ENCODE results near the gene ZNF780A. TPM values are rescaled to one million over a fixed set of nuclear protein-coding genes. Genes with fewer than 3 reads are reported as not detected.
A peak's percentile ranks its signal among the peaks of the same experiment; 100 is the strongest.

Gene ZNF780A
- total and polyA plus RNA-seq, 2 experiments from 2014 or later = 12.3 to 15.0 TPM

GRCh38 chr19:40088299-40089047, 2.3 kb downstream of the ZNF780A start:
- Histone ChIP-seq H3K79me2 (replicated peaks; ENCODE audit: insufficient read depth) (peaks cover 42% of the 10 kb centered on the region), H3K27me3 (ENCODE audit: insufficient read depth) (no peaks in the 10 kb centered on the region), H2AFZ (no peak overlapping the region), H3K4me3 (0 out of 2 replicates have a peak overlapping the region, but pooled peaks have one; percentile 92), H3K4me2 (0 out of 2 replicates have a peak overlapping the region, but pooled peaks have one; percentile 78), H3K36me3 (ENCODE audit: insufficient read depth) (no peaks in the 10 kb centered on the region), H3K9me2 (ENCODE audit: insufficient read depth) (no peaks in the 10 kb centered on the region), H3K27ac (ENCODE audit: low read depth) (no peak overlapping the region), H4K20me1 (replicated peaks; ENCODE audit: insufficient read depth) (no peaks in the 10 kb centered on the region), H3F3A (replicated peaks; ENCODE audit: low read depth) (no peaks in the 10 kb centered on the region), H3K4me1 (ENCODE audit: insufficient read depth) (peaks cover 14% of the 10 kb centered on the region)
- no peak for TF ChIP-seq REST (IDR thresholded peaks at IDR 0.05; ENCODE audit: unreplicated experiment)
- TF ChIP-seq STAT1 (IDR thresholded peaks at IDR 0.05; ENCODE audit: unreplicated experiment) = no peak
- TF ChIP-seq ZNF462 (CRISPR knock-in tag; IDR thresholded peaks at IDR 0.05) = no peak
- no peak for TF ChIP-seq ZNF114 (CRISPR knock-in tag; IDR thresholded peaks at IDR 0.05)
- TF ChIP-seq ZNF331 (CRISPR knock-in tag; IDR thresholded peaks at IDR 0.05; ENCODE audit: low read depth) = no peak
- TF ChIP-seq ETS1 (IDR thresholded peaks at IDR 0.05) = no peak
- TF ChIP-seq CTCF (conservative IDR thresholded peaks at IDR 0.05; ENCODE audit: low read depth in 2 of 2) = no peak
- Mint-ChIP-seq H3K9me3 (no peaks in the 10 kb centered on the region), H3K27ac (no peak overlapping the region), H3K36me3 (ENCODE audit: low read depth) (peaks cover 14% of the 10 kb centered on the region; the same call in 2 of the 3 replicates), H3K27me3 (ENCODE audit: insufficient read depth, low read depth, poor library complexity) (peaks cover 6% of the 10 kb centered on the region), H3K4me3 (0 out of 3 replicates have a peak overlapping the region, but pooled peaks have one; percentile 6), H3K4me1 (peaks cover 15% of the 10 kb centered on the region)
- no peak for ATAC-seq
- no peak for DNase-seq (ENCODE audit: low spot score)
